ENCODE results near the gene ANKRD36B.
"Not testable (repeated sequence)": the region's sequence is repeated elsewhere in the genome, so short reads cannot be mapped to it uniquely, and the experiment has no call there.

GRCh38 chr2:97525904-97526303 lies 63.8 kb downstream of the ANKRD36B start:
- TF ChIP-seq POLR2A (IDR thresholded peaks at IDR 0.05; ENCODE audit: extremely low read depth, insufficient read length); CTCF (IDR thresholded peaks at IDR 0.05; ENCODE audit: low read depth, low read length): not testable (repeated sequence)
